Measurements from ENCODE around the gene CSRP1. TPM values are rescaled to one million over a fixed set of nuclear protein-coding genes. Genes with fewer than 3 reads are reported as not detected.
A peak's percentile ranks its signal among the peaks of the same experiment; 100 is the strongest.

The CSRP1 gene
- total and polyA plus RNA-seq, 2 donors (not counting 1 experiment from before 2014, with no cell fraction given) = 23.8 to 36.7 TPM

- CTCF ChIA-PET = interaction anchor here (5.7 to 13.3 kb wide), 2 partner anchors 25 to 60 kb away, joined by 104 to 407 read pairs; no protein-coding TSS in a partner anchor
- intact Hi-C loops (cut with micrococcal nuclease) = loop anchor here (5.0 kb wide), 1 partner anchor 653 kb away; the partner anchor contains the start of gene PTPN7
- no peak for DNase-seq
- H3K4me3 ChIP-seq (ENCODE audit: control extremely low read depth in 1 of 5, extremely low read depth in 1 of 5, insufficient read depth in 1 of 5, low read depth in 2 of 5, low read length in 4 of 5) = no peak overlapping the region
- H3K9me3 Mint-ChIP-seq (ENCODE audit: insufficient read depth) = no peaks in the 10 kb centered on the region
- H2AFZ ChIP-seq (ENCODE audit: insufficient read depth, low read depth, low read length, poor library complexity, severe bottlenecking) = no peak overlapping the region
- no peaks in the 10 kb centered on the region for H3K36me3 ChIP-seq (replicated peaks in 1 of 2; ENCODE audit: control extremely low read depth in 1 of 2, control insufficient read depth in 1 of 2, extremely low read depth in 1 of 2, insufficient read depth in 2 of 2, low read length in 1 of 2)
- no CpG with 5 or more reads among the region's 2 CpGs for WGBS (ENCODE audit: insufficient coverage)
- H4K20me1 ChIP-seq (ENCODE audit: control insufficient read depth, insufficient read depth, low read length, poor library complexity, severe bottlenecking) = peaks cover 3% of the 10 kb centered on the region
- ATAC-seq (ENCODE audit: low read depth) = no peak
- no peak overlapping the region for H3K9ac ChIP-seq (ENCODE audit: low read length)
- no peak overlapping the region for H3K27ac ChIP-seq (ENCODE audit: low read length in 2 of 2)
- H3K4me1 Mint-ChIP-seq = peaks cover 37% of the 10 kb centered on the region
- H3K27ac Mint-ChIP-seq = no peak overlapping the region
- H3K4me3 Mint-ChIP-seq = no peak overlapping the region
- no peaks in the 10 kb centered on the region for H3K9me3 ChIP-seq (ENCODE audit: control extremely low read depth in 1 of 3, control insufficient read depth in 2 of 3, insufficient read depth in 1 of 3, low read length in 2 of 3)
- no peak for TF ChIP-seq CTCF (IDR thresholded peaks at IDR 0.05)
- no peak for TF ChIP-seq EZH2 (IDR thresholded peaks at IDR 0.05; ENCODE audit: borderline replicate concordance, insufficient read depth, low read depth, low read length, poor library complexity, severe bottlenecking)
- H3K27me3 ChIP-seq (replicated peaks in 1 of 4; ENCODE audit: control extremely low read depth in 1 of 4, control insufficient read depth in 3 of 4, insufficient read depth in 4 of 4, low read length in 3 of 4) = no peaks in the 10 kb centered on the region
- POLR2A ChIA-PET = no interaction called here
- no peak overlapping the region for H3K4me2 ChIP-seq (replicated peaks; ENCODE audit: low read depth, low read length, poor library complexity, severe bottlenecking)
- H3K4me1 ChIP-seq (ENCODE audit: control insufficient read depth in 2 of 2, insufficient read depth in 2 of 2, low read length in 2 of 2) = peaks cover 20 to 28% of the 10 kb centered on the region in 2 donors
- H3K79me2 ChIP-seq (ENCODE audit: control insufficient read depth, insufficient read depth, low read length) = peaks cover 13% of the 10 kb centered on the region
- no peaks in the 10 kb centered on the region for H3K27me3 Mint-ChIP-seq
These were observed 1.9 kb upstream of the CSRP1 start for GRCh38 chr1:201508809-201509208.

- peaks cover 17% of the 10 kb centered on the region for H3K79me2 ChIP-seq (ENCODE audit: control insufficient read depth, insufficient read depth, low read length)
- H3K27ac ChIP-seq (ENCODE audit: low read length in 2 of 2) = peak overlapping the region; percentile 12 to 67
- H3K4me1 ChIP-seq (ENCODE audit: control insufficient read depth in 2 of 2, insufficient read depth in 2 of 2, low read length in 2 of 2) = peaks cover 20 to 28% of the 10 kb centered on the region in 2 donors
- Mint-ChIP-seq H3K4me3 (peak overlapping the region; percentile 94), H3K9me3 (ENCODE audit: insufficient read depth) (no peaks in the 10 kb centered on the region), H3K27ac (peak overlapping the region; percentile 86), H3K4me1 (peaks cover 37% of the 10 kb centered on the region), H3K27me3 (no peaks in the 10 kb centered on the region)
- no peaks in the 10 kb centered on the region for H4K20me1 ChIP-seq (ENCODE audit: control insufficient read depth, insufficient read depth, low read length, poor library complexity, severe bottlenecking)
- no peak for DNase-seq
- H3K4me3 ChIP-seq (ENCODE audit: control extremely low read depth in 1 of 5, extremely low read depth in 1 of 5, insufficient read depth in 1 of 5, low read depth in 2 of 5, low read length in 4 of 5) = peak overlapping the region in 4 of 5 experiments; percentile 65 to 87 (median 75)
- ChIA-PET POLR2A (interaction anchor here (1.1 kb wide), 2 partner anchors 25 to 30 kb away, joined by 3 to 4 read pairs; no protein-coding TSS in a partner anchor), CTCF (interaction anchor here (0.8 to 2.0 kb wide), 4 partner anchors 8 to 32 kb away, joined by 3 to 25 read pairs (median 4); no protein-coding TSS in a partner anchor)
- intact Hi-C loops (cut with micrococcal nuclease) = loop anchor here (5.0 kb wide), 1 partner anchor 655 kb away; the partner anchor contains the start of gene PTPN7
- H2AFZ ChIP-seq (ENCODE audit: insufficient read depth, low read depth, low read length, poor library complexity, severe bottlenecking) = peak overlapping the region; percentile 92
- H3K27me3 ChIP-seq (replicated peaks in 1 of 4; ENCODE audit: control extremely low read depth in 1 of 4, control insufficient read depth in 3 of 4, insufficient read depth in 4 of 4, low read length in 3 of 4) = no peaks in the 10 kb centered on the region
- 8% methylated on average over 9 of the region's 11 CpGs for WGBS (ENCODE audit: insufficient coverage)
- TF ChIP-seq CTCF (IDR thresholded peaks at IDR 0.05) (no peak), EZH2 (IDR thresholded peaks at IDR 0.05; ENCODE audit: borderline replicate concordance, insufficient read depth, low read depth, low read length, poor library complexity, severe bottlenecking) (no peak)
- no peaks in the 10 kb centered on the region for H3K9me3 ChIP-seq (ENCODE audit: control extremely low read depth in 1 of 3, control insufficient read depth in 2 of 3, insufficient read depth in 1 of 3, low read length in 2 of 3)
- no peaks in the 10 kb centered on the region for H3K36me3 ChIP-seq (replicated peaks in 1 of 2; ENCODE audit: control extremely low read depth in 1 of 2, control insufficient read depth in 1 of 2, extremely low read depth in 1 of 2, insufficient read depth in 2 of 2, low read length in 1 of 2)
- peak overlapping the region; percentile 84 for H3K9ac ChIP-seq (ENCODE audit: low read length)
- no peak for ATAC-seq (ENCODE audit: low read depth)
- peak overlapping the region; percentile 98 for H3K4me2 ChIP-seq (replicated peaks; ENCODE audit: low read depth, low read length, poor library complexity, severe bottlenecking)
These were observed 395 bp upstream of the CSRP1 start for GRCh38 chr1:201507360-201507675.
